Mesodermal cell (in vitro differentiated cells): Measurements from ENCODE around the gene RNF166.

Experiments
- H3K27ac ChIP-seq: 2 replicates; pipeline ENCODE4 v1.7.0; 2013; ENCODE audit warnings: mild to moderate bottlenecking, low read depth, low read length, moderate library complexity; ENCODE audit not compliant: severe bottlenecking
- H3K36me3 ChIP-seq: 2 replicates; pipeline ENCODE4 v1.7.1; 2013; ENCODE audit warnings: mild to moderate bottlenecking, low read length, moderate library complexity; ENCODE audit not compliant: control insufficient read depth, insufficient read depth
- H3K4me1 ChIP-seq: one replicate; pipeline ENCODE4 v1.7.1; 2013; ENCODE audit warnings: mild to moderate bottlenecking, low read length; ENCODE audit not compliant: insufficient read depth, control insufficient read depth, poor library complexity, severe bottlenecking
- H3K4me3 ChIP-seq: 2 replicates; pipeline ENCODE4 v1.7.0; 2013; ENCODE audit warnings: low read length, control low read depth, mild to moderate bottlenecking; ENCODE audit not compliant: insufficient read depth, poor library complexity, severe bottlenecking; ENCODE audit errors: extremely low read depth
- H3K9me3 ChIP-seq: 2 replicates; pipeline ENCODE4 v1.7.1; 2013; ENCODE audit warnings: mild to moderate bottlenecking, low read length, moderate library complexity; ENCODE audit not compliant: control insufficient read depth
- WGBS, 2 experiments: methylation state at CpG; one replicate each; pipeline ENCODE4 v1.1.5; 2013; ENCODE audit warnings: missing lambda C conversion rate in 2 of 2; ENCODE audit not compliant: insufficient coverage in 2 of 2; 5-methylcytosine and 5-hydroxymethylcytosine counted together

The RNF166 gene

GRCh38 chr16:88703486-88704309, 2.5 kb downstream of the RNF166 start:
- 92% methylated on average over 22 to 24 of the region's 26 CpGs for WGBS, 2 experiments
- H3K9me3 ChIP-seq: no peaks in the 10 kb centered on the region
- H3K27ac ChIP-seq: no peak overlapping the region
- no peak overlapping the region for H3K4me3 ChIP-seq
- H3K4me1 ChIP-seq: peaks cover 43% of the 10 kb centered on the region
- peaks cover 29% of the 10 kb centered on the region for H3K36me3 ChIP-seq

- no peaks in the 10 kb centered on the region for H3K9me3 ChIP-seq
- H3K36me3 ChIP-seq: peaks cover 39% of the 10 kb centered on the region
- H3K4me3 ChIP-seq: no peak overlapping the region
- H3K4me1 ChIP-seq: peaks cover 42% of the 10 kb centered on the region
- H3K27ac ChIP-seq: no peak overlapping the region
- WGBS, 2 experiments: 93 to 96% methylated on average over 26 to 31 of the region's 31 CpGs
These were observed 3.6 kb downstream of the RNF166 start for GRCh38 chr16:88702371-88703210.

GRCh38 chr16:88701581-88702370, 4.4 kb downstream of the RNF166 start:
- 89 to 94% methylated on average over 29 to 30 of the region's 30 CpGs for WGBS, 2 experiments
- H3K36me3 ChIP-seq: peaks cover 46% of the 10 kb centered on the region
- H3K9me3 ChIP-seq: no peaks in the 10 kb centered on the region
- H3K4me1 ChIP-seq: peaks cover 38% of the 10 kb centered on the region
- H3K4me3 ChIP-seq: no peak overlapping the region
- no peak overlapping the region for H3K27ac ChIP-seq

- peaks cover 38% of the 10 kb centered on the region for H3K4me1 ChIP-seq
- WGBS, 2 experiments: 86 to 90% methylated on average over 32 to 37 of the region's 42 CpGs
- no peaks in the 10 kb centered on the region for H3K9me3 ChIP-seq
- no peak overlapping the region for H3K4me3 ChIP-seq
- peaks cover 55% of the 10 kb centered on the region for H3K36me3 ChIP-seq
- no peak overlapping the region for H3K27ac ChIP-seq
These were observed 5.3 kb downstream of the RNF166 start for GRCh38 chr16:88700636-88701482.

- Histone ChIP-seq H3K9me3 (no peaks in the 10 kb centered on the region), H3K36me3 (peaks cover 56% of the 10 kb centered on the region)
- WGBS, 2 experiments: 89 to 98% methylated on average over 13 to 14 of the region's 14 CpGs
These were observed 5.9 kb downstream of the RNF166 start for GRCh38 chr16:88700322-88700635.

GRCh38 chr16:88699180-88699579, 7.0 kb downstream of the RNF166 start:
- H3K4me3 ChIP-seq: no peak overlapping the region
- H3K9me3 ChIP-seq: no peaks in the 10 kb centered on the region
- peaks cover 29% of the 10 kb centered on the region for H3K4me1 ChIP-seq
- no peak overlapping the region for H3K27ac ChIP-seq
- H3K36me3 ChIP-seq: peaks cover 56% of the 10 kb centered on the region
- WGBS, 2 experiments: 94 to 96% methylated on average over 13 to 16 of the region's 16 CpGs

More at GRCh38 chr16:88700322-88700635, 5.9 kb downstream of the RNF166 start:
- Histone ChIP-seq H3K4me3 (no peak overlapping the region), H3K4me1 (peaks cover 37% of the 10 kb centered on the region), H3K27ac (no peak overlapping the region)

- no peaks in the 10 kb centered on the region for H3K9me3 ChIP-seq
- WGBS, 2 experiments: 94 to 96% methylated on average over 17 to 25 of the region's 25 CpGs
- no peak overlapping the region for H3K27ac ChIP-seq
These were observed 7.6 kb downstream of the RNF166 start for GRCh38 chr16:88698646-88699045.

GRCh38 chr16:88697831-88698615, 8.2 kb downstream of the RNF166 start:
- no peaks in the 10 kb centered on the region for H3K9me3 ChIP-seq
- 92 to 94% methylated on average over 31 to 34 of the region's 37 CpGs for WGBS, 2 experiments
- H3K27ac ChIP-seq: no peak overlapping the region
- H3K4me1 ChIP-seq: peaks cover 18% of the 10 kb centered on the region
- no peak overlapping the region for H3K4me3 ChIP-seq
- H3K36me3 ChIP-seq: peaks cover 54% of the 10 kb centered on the region

More at GRCh38 chr16:88698646-88699045, 7.6 kb downstream of the RNF166 start:
- Histone ChIP-seq H3K4me1 (peaks cover 23% of the 10 kb centered on the region), H3K4me3 (no peak overlapping the region), H3K36me3 (peaks cover 56% of the 10 kb centered on the region)

- H3K36me3 ChIP-seq: peaks cover 47% of the 10 kb centered on the region
- no peaks in the 10 kb centered on the region for H3K9me3 ChIP-seq
- 94 to 96% methylated on average over 40 of the region's 47 CpGs for WGBS, 2 experiments
- H3K4me1 ChIP-seq: peaks cover 18% of the 10 kb centered on the region
- no peak overlapping the region for H3K4me3 ChIP-seq
- H3K27ac ChIP-seq: no peak overlapping the region
These were observed 8.9 kb downstream of the RNF166 start for GRCh38 chr16:88697116-88697830.
